NT2/D1 (cell line): ENCODE data around the gene GIMAP6.
"Not testable (repeated sequence)": the region's sequence is repeated elsewhere in the genome, so short reads cannot be mapped to it uniquely, and the experiment has no call there.

Source experiments
- DNase-seq: peaks from one replicate; pipeline ENCODE4 v3.0.0-alpha.2; 2011; ENCODE audit warnings: low read depth, low spot score
- H3K27me3 ChIP-seq: 2 replicates; pipeline ENCODE4 v1.6.0; 2011; ENCODE audit warnings: mild to moderate bottlenecking; ENCODE audit not compliant: insufficient read length, insufficient read depth
- H3K36me3 ChIP-seq: 2 replicates; pipeline ENCODE4 v1.6.1; 2011; ENCODE audit warnings: mild to moderate bottlenecking, low read length, mixed read lengths; ENCODE audit not compliant: insufficient read depth, insufficient read length
- H3K4me1 ChIP-seq: 2 replicates; pipeline ENCODE4 v1.5.1; 2011; ENCODE audit not compliant: insufficient read depth, insufficient read length
- H3K4me3 ChIP-seq: 2 replicates; pipeline ENCODE4 v1.5.1; 2011; ENCODE audit warnings: low read depth; ENCODE audit not compliant: insufficient read length
- H3K9ac ChIP-seq: 2 replicates; pipeline ENCODE4 v1.6.0; 2011; ENCODE audit warnings: low read depth; ENCODE audit not compliant: insufficient read length
- H3K9me3 ChIP-seq: 2 replicates; pipeline ENCODE4 v1.5.1; 2011; ENCODE audit warnings: mild to moderate bottlenecking, low read length; ENCODE audit not compliant: insufficient read depth
- SUZ12 ChIP-seq: IDR thresholded peaks from 2 replicates; pipeline ENCODE4 v1.6.1; 2011; ENCODE audit not compliant: insufficient read length, insufficient read depth; ENCODE audit errors: extremely low read depth
- YY1 ChIP-seq: IDR thresholded peaks from 2 replicates; pipeline ENCODE4 v1.6.1; 2011; ENCODE audit not compliant: insufficient read length, insufficient read depth
- ZNF274 ChIP-seq: IDR thresholded peaks from 2 replicates; pipeline ENCODE4 v1.6.1; 2011; ENCODE audit warnings: mild to moderate bottlenecking, low read depth, low read length

Gene GIMAP6

DNA sequence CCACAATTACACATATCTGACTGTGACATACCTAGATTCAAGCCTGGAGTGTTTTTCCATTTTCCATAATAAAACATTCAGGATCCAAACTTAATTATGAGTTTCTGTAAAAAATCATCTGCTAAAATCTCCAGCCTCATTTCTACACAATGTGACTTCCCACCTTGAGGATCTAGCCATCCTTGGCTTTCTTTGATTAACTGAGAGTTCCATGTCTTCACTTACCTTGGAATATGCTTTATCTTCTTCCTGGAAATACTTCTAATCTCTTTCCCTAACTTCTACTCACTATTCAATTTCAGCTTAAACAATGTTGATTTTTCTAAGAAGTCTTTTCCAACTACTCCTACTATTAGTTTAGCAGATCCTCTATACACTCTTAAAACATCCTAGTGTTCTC lies 36.8 kb upstream of the GIMAP6 start:
- H3K27me3 ChIP-seq: peaks cover 12% of the 10 kb centered on the region
- no peaks in the 10 kb centered on the region for H3K36me3 ChIP-seq
- no peak overlapping the region for H3K9ac ChIP-seq
- H3K4me3 ChIP-seq: no peak overlapping the region
- H3K4me1 ChIP-seq: no peaks in the 10 kb centered on the region
- 0 out of 2 replicates have a peak, but pooled peaks cover 8% of the 10 kb centered on the region for H3K9me3 ChIP-seq
- no peak for TF ChIP-seq SUZ12
- no peak for TF ChIP-seq ZNF274
- TF ChIP-seq YY1: no peak
- no peak for DNase-seq

DNA sequence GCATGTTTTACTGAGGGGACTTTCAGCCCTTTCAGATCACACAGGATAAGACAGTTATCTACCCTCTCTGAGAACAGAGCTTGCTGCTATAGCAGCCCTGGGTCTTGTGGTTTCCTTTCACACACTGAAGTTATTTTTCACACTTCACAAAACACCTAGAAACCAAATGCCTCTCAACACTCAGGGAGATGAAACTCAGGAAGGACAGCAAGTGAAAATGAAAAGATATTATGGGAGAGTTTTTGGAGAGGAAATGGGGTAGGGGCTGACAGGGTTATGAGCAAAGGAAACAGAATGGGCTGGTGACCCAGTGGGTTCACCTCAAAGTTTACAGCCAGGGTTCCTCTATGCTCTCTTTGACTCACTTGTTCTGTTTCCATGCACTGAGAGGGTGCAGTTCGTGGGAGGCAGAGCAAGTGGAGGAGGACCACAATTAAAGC lies 36.3 kb upstream of the GIMAP6 start:
- DNase-seq: no peak
- H3K9ac ChIP-seq: no peak overlapping the region
- H3K4me1 ChIP-seq: no peaks in the 10 kb centered on the region
- 0 out of 2 replicates have a peak, but pooled peaks cover 8% of the 10 kb centered on the region for H3K9me3 ChIP-seq
- peaks cover 12% of the 10 kb centered on the region for H3K27me3 ChIP-seq
- H3K4me3 ChIP-seq: no peak overlapping the region
- no peaks in the 10 kb centered on the region for H3K36me3 ChIP-seq
- TF ChIP-seq SUZ12: no peak
- no peak for TF ChIP-seq YY1
- TF ChIP-seq ZNF274: no peak

GRCh38 chr7:150666412-150666811 lies 34.2 kb upstream of the GIMAP6 start:
- H3K9ac ChIP-seq: no peak overlapping the region
- H3K27me3 ChIP-seq: peaks cover 13% of the 10 kb centered on the region
- H3K4me3 ChIP-seq: no peak overlapping the region
- 0 out of 2 replicates have a peak, but pooled peaks cover 8% of the 10 kb centered on the region for H3K9me3 ChIP-seq
- TF ChIP-seq YY1 (no peak), SUZ12 (no peak), ZNF274 (no peak)
- DNase-seq: no peak
- no peaks in the 10 kb centered on the region for H3K36me3 ChIP-seq
- H3K4me1 ChIP-seq: no peaks in the 10 kb centered on the region

DNA sequence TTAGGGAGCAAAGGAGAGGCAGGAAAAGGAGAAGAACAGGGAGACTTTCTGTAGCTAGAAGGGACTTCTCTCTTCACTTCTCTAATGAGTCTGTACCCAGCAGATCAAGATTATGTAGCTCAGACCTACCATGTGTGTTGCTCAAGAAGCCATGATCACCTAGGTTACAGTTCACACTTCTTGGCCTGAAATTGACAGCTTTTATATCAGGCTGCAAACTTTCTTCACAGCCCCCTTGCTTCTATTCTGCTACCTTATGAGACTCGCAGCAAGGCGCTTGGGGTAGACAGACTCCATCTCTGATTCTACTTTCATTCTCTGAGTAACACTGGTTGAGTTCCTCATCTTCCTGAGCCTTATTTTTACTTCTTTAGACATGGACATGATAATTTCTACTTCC lies 33.7 kb upstream of the GIMAP6 start:
- no peaks in the 10 kb centered on the region for H3K36me3 ChIP-seq

DNA sequence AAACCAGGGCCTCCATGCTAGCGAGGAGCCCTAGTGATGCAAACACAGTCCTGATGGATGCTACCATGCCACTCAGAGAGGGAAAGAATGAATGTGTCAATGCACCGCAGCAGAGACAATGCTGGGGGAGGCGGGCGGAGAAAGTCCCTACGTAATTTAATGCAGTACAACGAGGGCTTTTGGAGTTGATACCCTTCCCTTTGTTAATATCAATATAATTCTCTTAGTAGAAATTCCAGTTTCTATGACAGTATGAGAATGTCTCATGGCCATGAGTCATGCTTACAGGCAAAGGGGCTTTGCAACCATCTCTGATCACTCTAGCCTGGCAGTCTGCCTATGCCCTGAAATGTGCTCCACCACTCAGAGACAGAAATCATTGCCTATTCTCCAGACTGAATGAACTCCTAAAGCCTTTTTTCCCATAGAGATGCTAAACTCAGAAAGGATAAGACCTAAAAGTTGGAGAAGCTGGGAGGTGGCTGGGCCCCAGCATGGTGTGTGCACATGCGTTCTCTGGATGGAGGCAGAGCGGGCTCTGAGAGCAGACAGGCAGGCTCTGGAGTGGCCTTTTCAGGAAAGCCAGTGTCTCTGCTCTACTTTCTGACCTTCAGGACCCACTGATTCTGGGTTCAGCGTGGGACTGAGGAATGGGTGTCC lies 33.0 kb upstream of the GIMAP6 start:
- Histone ChIP-seq H3K9me3 (0 out of 2 replicates have a peak, but pooled peaks cover 8% of the 10 kb centered on the region), H3K27me3 (peaks cover 9% of the 10 kb centered on the region), H3K9ac (no peak overlapping the region), H3K4me1 (no peaks in the 10 kb centered on the region), H3K4me3 (no peak overlapping the region), H3K36me3 (no peaks in the 10 kb centered on the region)
- TF ChIP-seq SUZ12: no peak
- no peak for DNase-seq

More for the DNA sequence above, 33.7 kb upstream of the GIMAP6 start:
- TF ChIP-seq ZNF274 (no peak), YY1 (no peak), SUZ12 (no peak)
- DNase-seq: no peak
- 0 out of 2 replicates have a peak, but pooled peaks cover 8% of the 10 kb centered on the region for H3K9me3 ChIP-seq
- H3K27me3 ChIP-seq: peaks cover 12% of the 10 kb centered on the region
- H3K9ac ChIP-seq: no peak overlapping the region
- no peak overlapping the region for H3K4me3 ChIP-seq
- no peaks in the 10 kb centered on the region for H3K4me1 ChIP-seq

- no peaks in the 10 kb centered on the region for H3K36me3 ChIP-seq
- TF ChIP-seq YY1 (no peak), SUZ12 (no peak), ZNF274 (no peak)
- H3K9ac ChIP-seq: no peak overlapping the region
- DNase-seq: no peak
- H3K4me3 ChIP-seq: no peak overlapping the region
- H3K4me1 ChIP-seq: no peaks in the 10 kb centered on the region
- H3K9me3 ChIP-seq: 0 out of 2 replicates have a peak, but pooled peaks cover 3% of the 10 kb centered on the region
- H3K27me3 ChIP-seq: peaks cover 9% of the 10 kb centered on the region
Observed at GRCh38 chr7:150663802-150664494, 31.8 kb upstream of the GIMAP6 start.

DNA sequence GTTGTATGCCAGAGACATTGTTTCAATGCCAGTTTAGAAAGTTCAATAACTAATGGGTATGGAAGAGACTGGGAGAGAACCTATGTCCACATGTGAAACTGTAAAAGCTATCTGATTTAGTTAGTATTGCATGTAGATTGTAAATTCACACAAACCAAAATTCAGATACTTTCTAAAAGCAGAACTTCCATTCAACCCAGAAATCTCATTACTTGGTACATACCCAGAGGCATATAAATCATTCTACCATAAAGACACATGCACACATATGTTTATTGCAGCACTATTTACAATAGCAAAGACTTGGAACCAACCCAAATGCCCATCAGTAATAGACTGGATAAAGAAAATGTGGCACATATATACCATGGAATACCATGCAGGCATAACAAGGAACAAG lies 30.6 kb upstream of the GIMAP6 start:
- H3K4me1 ChIP-seq, H3K4me3 ChIP-seq, H3K9me3 ChIP-seq, H3K36me3 ChIP-seq, DNase-seq, H3K27me3 ChIP-seq, H3K9ac ChIP-seq: not testable (repeated sequence)
